GM12872 (cell line): Measurements from ENCODE around the gene CCDC110.

ENCODE experiments used
- TF ChIP-seq, protein P1 (sequence below): IDR thresholded peaks from 3 replicates; pipeline ENCODE4 v1.5.1; 2011; ENCODE audit warnings: low read depth, mild to moderate bottlenecking, low read length, moderate library complexity; ENCODE audit not compliant: insufficient read depth

The CCDC110 gene

DNA sequence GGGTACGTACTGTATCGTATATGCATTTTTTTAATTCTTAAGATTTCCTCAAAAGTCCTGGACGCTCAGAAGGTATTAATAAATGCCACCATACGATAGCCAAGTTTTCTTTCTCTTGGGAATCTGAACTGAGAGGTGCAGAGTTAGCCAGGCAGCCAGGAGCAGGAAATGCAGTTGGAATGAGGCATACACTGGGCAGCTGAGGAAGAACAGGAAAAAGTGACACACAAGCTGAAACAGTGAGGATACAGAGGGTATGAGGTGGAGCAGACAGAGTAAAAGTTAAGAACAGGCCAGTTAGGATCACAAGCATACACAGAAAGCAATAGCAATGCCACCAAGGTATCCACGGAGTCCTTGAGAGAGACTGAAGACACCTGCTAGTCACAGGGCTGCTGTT lies 59.1 kb downstream of the CCDC110 start:
- TF ChIP-seq, protein P1, sequence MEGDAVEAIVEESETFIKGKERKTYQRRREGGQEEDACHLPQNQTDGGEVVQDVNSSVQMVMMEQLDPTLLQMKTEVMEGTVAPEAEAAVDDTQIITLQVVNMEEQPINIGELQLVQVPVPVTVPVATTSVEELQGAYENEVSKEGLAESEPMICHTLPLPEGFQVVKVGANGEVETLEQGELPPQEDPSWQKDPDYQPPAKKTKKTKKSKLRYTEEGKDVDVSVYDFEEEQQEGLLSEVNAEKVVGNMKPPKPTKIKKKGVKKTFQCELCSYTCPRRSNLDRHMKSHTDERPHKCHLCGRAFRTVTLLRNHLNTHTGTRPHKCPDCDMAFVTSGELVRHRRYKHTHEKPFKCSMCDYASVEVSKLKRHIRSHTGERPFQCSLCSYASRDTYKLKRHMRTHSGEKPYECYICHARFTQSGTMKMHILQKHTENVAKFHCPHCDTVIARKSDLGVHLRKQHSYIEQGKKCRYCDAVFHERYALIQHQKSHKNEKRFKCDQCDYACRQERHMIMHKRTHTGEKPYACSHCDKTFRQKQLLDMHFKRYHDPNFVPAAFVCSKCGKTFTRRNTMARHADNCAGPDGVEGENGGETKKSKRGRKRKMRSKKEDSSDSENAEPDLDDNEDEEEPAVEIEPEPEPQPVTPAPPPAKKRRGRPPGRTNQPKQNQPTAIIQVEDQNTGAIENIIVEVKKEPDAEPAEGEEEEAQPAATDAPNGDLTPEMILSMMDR = no peak

DNA sequence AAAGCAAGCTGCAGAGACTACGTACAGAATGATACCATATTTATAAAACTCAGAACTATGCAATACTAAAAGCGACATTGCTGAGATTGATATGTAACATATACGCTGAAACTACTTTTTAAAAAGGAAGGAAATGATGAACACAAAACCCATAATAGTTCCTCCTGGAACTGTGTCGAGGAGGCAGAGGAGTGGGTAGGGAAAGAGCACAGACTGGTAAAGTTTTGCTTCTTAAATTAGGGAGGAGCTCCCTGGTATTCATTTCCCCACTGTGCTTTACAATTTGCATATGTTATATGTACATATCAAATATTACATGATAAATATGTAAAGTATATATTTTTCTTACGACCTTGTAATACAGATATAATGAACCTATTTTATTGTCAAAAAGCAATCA lies 59.7 kb downstream of the CCDC110 start:
- TF ChIP-seq, protein P1 = no peak

DNA sequence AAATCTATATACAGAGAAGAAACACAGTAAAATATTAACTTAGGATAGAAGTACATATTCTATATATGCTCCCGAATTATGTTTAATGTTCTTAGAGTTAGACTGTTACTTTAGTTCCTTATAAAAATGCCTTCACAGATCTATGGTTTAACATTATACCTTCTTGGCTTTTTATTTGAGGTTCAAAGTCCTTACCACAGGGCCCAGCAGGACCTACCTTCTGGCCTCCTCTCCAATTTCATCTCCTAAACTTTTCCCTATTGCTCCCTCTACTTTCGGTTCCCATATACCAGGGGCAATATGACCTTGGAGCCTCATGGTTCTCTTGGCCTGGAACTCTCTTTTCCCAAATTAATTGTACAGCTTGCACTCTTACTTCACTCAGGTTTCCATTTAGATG lies 63.1 kb downstream of the CCDC110 start:
- TF ChIP-seq, protein P1 = no peak

DNA sequence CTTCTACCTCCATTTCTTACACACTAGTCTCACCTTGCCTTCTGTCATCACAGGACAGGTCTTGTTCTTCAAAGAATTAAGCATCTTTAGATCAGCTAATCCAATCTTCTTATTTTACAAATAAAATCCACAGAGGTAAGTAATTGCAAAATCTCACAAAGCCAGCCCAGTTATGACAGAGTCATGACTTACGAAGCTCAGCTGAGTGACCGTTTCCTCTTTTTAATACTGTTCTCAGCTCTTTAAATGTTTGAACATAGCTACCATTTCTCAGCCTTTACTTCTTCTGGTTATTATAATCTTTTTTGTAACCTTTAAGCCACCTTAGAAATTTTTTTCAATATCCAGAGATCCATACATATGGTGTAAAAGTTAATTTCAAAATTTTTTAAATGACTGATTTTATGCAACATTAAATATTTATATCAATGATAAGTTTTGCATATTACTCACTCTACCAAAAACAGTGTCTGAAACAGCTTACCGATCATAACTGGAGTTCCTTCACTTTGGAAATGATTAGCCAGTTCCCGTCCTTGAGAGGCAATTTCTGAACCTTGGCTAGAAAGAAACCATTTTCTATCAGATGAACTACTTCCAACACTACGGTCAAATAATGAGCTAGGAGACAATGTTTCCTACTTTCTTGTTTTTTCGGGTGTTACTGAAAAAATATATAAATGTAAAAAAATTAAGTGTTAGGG lies 66.1 kb downstream of the CCDC110 start:
- TF ChIP-seq, protein P1 = no peak

DNA sequence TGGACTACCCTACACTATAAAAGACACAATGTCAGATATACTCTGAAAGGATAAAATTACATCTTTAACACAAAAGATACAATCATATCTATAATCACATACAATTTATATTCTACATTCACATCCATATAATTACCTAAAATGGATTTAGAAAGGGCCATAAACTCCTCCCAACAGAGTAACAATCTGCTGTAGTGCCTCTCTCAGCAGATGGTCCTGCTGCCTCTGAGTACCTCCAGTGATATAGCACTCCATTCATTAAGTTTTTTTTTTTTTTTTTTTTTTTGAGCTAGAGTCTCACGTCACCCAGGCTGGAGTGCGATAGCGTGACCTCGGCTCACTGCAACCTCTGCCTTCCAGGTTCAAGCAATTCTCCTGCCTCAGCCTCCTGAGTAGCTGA lies 67.5 kb downstream of the CCDC110 start:
- TF ChIP-seq, protein P1 = no peak

DNA sequence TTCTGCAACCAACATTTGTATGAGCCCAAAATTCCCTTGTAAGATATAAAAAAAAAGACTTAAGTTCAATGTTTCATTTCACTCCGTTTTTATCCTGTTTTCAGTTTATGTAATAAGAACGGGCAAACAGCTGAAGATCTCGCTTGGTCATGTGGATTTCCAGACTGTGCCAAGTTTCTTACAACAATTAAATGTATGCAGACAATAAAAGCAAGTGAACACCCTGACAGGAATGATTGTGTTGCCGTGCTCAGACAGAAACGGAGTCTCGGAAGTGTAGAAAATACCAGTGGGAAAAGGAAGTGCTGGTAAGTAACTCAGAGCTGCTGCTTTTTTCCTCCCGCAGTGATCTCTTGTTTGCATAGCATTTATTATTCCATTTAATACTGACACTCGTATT lies 72.1 kb downstream of the CCDC110 start:
- TF ChIP-seq, protein P1 = no peak

DNA sequence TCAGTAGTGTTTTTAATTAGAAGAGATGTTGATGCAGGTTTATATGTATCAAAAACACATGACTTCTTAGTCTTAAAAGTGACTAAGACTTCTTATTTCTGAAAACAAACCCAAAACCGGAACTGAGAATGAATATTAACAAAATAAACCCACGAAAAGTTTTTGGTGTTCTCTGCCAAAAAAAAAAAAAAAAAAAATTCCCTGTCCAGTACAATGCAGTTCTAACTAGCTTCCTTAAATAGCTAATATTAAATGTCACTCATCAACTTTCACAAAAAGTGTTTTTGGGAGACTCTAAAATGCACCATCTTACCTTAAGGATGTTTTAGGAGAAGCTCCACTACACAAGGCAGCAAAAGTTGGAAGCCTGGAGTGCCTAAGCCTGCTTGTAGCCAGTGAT lies 72.9 kb downstream of the CCDC110 start:
- TF ChIP-seq, protein P1 = no peak
